Natural killer cell (primary cell): ENCODE results near the gene SLBP. TPM values are rescaled to one million over a fixed set of nuclear protein-coding genes. Genes with fewer than 3 reads are reported as not detected.

Experiments used
- ATAC-seq, 3 donors: fragments of 150-1000 bp in 2 of 3; fragments of 200-7000 bp in 1 of 3; cut with Tn5 transposase; 1 replicate in 1 of 3; 2 replicates in 2 of 3; pipeline ENCODE4 v1.10.0; 2021; ENCODE audit warnings: mild to moderate bottlenecking in 2 of 3, moderate library complexity in 2 of 3
- DNase-seq, 2 donors: peaks; one replicate each; pipeline versions ENCODE4 v3.0.0 to v3.0.0-alpha.2; 2013 to 2021; ENCODE audit warnings: mixed read lengths in 1 of 2
- H3K27ac ChIP-seq: one replicate; pipeline ENCODE4 v1.5.1; 2013; ENCODE audit warnings: mild to moderate bottlenecking, low read length
- H3K27me3 ChIP-seq: one replicate; pipeline ENCODE4 v1.6.1; 2013; ENCODE audit warnings: low read length; ENCODE audit not compliant: control insufficient read depth, insufficient read depth
- H3K36me3 ChIP-seq: one replicate; pipeline ENCODE4 v1.6.1; 2013; ENCODE audit warnings: low read length; ENCODE audit not compliant: control insufficient read depth, insufficient read depth
- H3K4me1 ChIP-seq: one replicate; pipeline ENCODE4 v1.6.1; 2013; ENCODE audit warnings: low read length; ENCODE audit not compliant: control insufficient read depth, insufficient read depth
- H3K4me3 ChIP-seq: one replicate; pipeline ENCODE4 v1.5.1; 2013; ENCODE audit warnings: low read length
- H3K9me3 ChIP-seq: one replicate; pipeline ENCODE4 v1.6.1; 2013; ENCODE audit warnings: low read length; ENCODE audit not compliant: control insufficient read depth, insufficient read depth
- H3K27ac Mint-ChIP-seq, 2 donors: one replicate each; pipeline ENCODE4 v1.8.0; 2022; ENCODE audit warnings: mild to moderate bottlenecking in 2 of 2, mixed read lengths in 2 of 2, moderate library complexity in 1 of 2
- H3K27me3 Mint-ChIP-seq, 2 donors: one replicate each; pipeline ENCODE4 v1.8.0; 2022; ENCODE audit warnings: low read depth in 2 of 2, mixed read lengths in 2 of 2
- H3K36me3 Mint-ChIP-seq: one replicate; pipeline ENCODE4 v1.8.0; 2022; ENCODE audit warnings: mixed read lengths
- H3K4me1 Mint-ChIP-seq, 2 donors: one replicate each; pipeline ENCODE4 v1.8.0; 2022; ENCODE audit warnings: mixed read lengths in 2 of 2
- H3K4me3 Mint-ChIP-seq: one replicate; pipeline ENCODE4 v1.8.0; 2022; ENCODE audit warnings: mild to moderate bottlenecking, moderate library complexity, mixed read lengths
- H3K9me3 Mint-ChIP-seq, 2 donors: one replicate each; pipeline ENCODE4 v1.8.0; 2022; ENCODE audit warnings: mixed read lengths in 2 of 2
- CTCF ChIP-seq: fragments of 200-600 bp; IDR thresholded peaks from one replicate; pipeline ENCODE4 v1.8.0; 2022; ENCODE audit warnings: antibody characterized with exemption
- WGBS: methylation state at CpG from one replicate; pipeline ENCODE4 v1.1.7; 2013; ENCODE audit warnings: missing lambda C conversion rate; ENCODE audit not compliant: insufficient coverage; 5-methylcytosine and 5-hydroxymethylcytosine counted together
- intact Hi-C: fragments of 100-400 bp; cut with micrococcal nuclease; formaldehyde crosslinking; loops from one replicate; pipeline ENCODE4 v1.14.2; 2022
- total RNA-seq, 4 donors: library from RNA; stranded (reverse); fragments of 120-200 nt in 1 of 4; gene quantifications; one replicate each; pipeline versions ENCODE4 v1.2.3 to v1.2.4, GENCODE V29; 2013 to 2022

SLBP gene
- total RNA-seq, 3 donors from 2014 or later (not counting 1 experiment from before 2014, with no cell fraction given), result 29.5 to 38.8 (median 38.6) TPM

- Histone ChIP-seq H3K27me3 (no peaks in the 10 kb centered on the region), H3K36me3 (no peaks in the 10 kb centered on the region), H3K4me3 (no peak overlapping the region), H3K9me3 (no peaks in the 10 kb centered on the region), H3K27ac (no peak overlapping the region), H3K4me1 (peaks cover 18% of the 10 kb centered on the region)
- H3K36me3 Mint-ChIP-seq, result no peaks in the 10 kb centered on the region
- no peaks in the 10 kb centered on the region for H3K9me3 Mint-ChIP-seq
- no peaks in the 10 kb centered on the region for H3K27me3 Mint-ChIP-seq
- ATAC-seq (no peak), DNase-seq (no peak)
- intact Hi-C loops, result no loop called here
- no peaks in the 10 kb centered on the region for H3K4me1 Mint-ChIP-seq
- no peak overlapping the region for H3K27ac Mint-ChIP-seq
- no peak for TF ChIP-seq CTCF
- no peak overlapping the region for H3K4me3 Mint-ChIP-seq
- WGBS, result 83% methylated on average over 17 of the region's 17 CpGs
Measured at GRCh38 chr4:1755297-1755696, 43.2 kb upstream of the SLBP start.

DNA sequence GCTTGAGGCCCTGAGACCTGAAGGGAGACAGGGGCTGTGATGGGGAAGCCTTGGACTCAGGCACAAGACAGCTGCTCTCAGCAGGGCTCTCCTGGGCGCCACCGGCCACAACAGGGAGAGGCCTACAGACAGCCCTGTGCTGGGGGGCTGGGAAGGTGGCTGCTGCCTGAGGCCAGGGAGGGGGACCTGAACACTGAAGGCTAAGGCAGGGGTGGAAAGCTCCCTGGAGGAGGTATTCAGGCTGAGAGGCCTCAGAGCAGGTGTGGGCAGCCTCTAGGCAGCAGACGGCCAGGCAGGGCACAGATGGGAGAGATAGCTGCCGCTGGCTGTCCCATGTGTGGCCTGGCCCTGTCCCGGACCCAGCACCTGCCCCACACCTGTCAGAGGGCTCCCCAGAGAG, 42.2 kb upstream of the SLBP start:
- Mint-ChIP-seq H3K27ac (no peak overlapping the region), H3K9me3 (no peaks in the 10 kb centered on the region), H3K4me3 (no peak overlapping the region), H3K36me3 (no peaks in the 10 kb centered on the region), H3K4me1 (no peaks in the 10 kb centered on the region), H3K27me3 (no peaks in the 10 kb centered on the region)
- WGBS, result 62% methylated on average over 5 of the region's 5 CpGs
- intact Hi-C loops, result no loop called here
- no peaks in the 10 kb centered on the region for H3K36me3 ChIP-seq
- H3K4me1 ChIP-seq, result peaks cover 18% of the 10 kb centered on the region
- no peaks in the 10 kb centered on the region for H3K9me3 ChIP-seq
- TF ChIP-seq CTCF, result no peak
- no peaks in the 10 kb centered on the region for H3K27me3 ChIP-seq
- DNase-seq (no peak), ATAC-seq (no peak)
- H3K27ac ChIP-seq, result no peak overlapping the region
- H3K4me3 ChIP-seq, result no peak overlapping the region

DNA sequence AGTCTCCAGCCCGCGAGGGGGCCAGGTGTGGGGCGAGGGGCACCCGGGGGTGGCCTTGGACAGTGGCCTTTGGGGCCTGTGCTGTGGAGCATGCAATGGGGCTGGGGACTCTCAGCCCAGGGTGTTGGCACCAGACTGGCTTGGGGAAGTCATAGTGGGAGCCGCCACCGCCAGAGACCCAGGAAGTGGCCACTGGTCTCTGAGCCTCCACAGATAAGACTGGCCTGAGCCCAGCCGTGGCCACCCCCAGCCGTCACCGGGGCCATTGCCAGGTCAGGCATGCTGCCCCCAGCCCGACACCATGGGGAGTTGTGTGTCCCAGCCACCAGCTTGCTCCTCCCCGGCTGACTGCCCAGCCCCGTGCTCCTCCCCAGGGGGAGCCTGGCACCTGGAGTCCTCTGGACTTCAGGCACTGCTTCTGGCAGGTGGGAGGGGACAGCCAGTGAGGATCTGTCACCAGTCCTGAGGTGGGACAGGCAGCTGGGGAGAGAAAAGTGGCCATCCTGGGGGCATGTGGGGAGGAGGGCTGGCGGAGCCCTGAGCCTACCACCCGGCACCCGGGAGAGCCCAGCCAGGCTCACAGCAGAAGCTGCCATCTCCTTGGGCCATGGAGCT, 41.7 kb upstream of the SLBP start:
- H3K27me3 Mint-ChIP-seq, result no peaks in the 10 kb centered on the region
- H3K4me3 Mint-ChIP-seq, result no peak overlapping the region
- Histone ChIP-seq H3K9me3 (no peaks in the 10 kb centered on the region), H3K4me1 (peaks cover 18% of the 10 kb centered on the region), H3K27me3 (no peaks in the 10 kb centered on the region), H3K4me3 (no peak overlapping the region), H3K36me3 (no peaks in the 10 kb centered on the region), H3K27ac (no peak overlapping the region)
- no peak for DNase-seq
- no peak overlapping the region for H3K27ac Mint-ChIP-seq
- no peaks in the 10 kb centered on the region for H3K9me3 Mint-ChIP-seq
- H3K36me3 Mint-ChIP-seq, result no peaks in the 10 kb centered on the region
- TF ChIP-seq CTCF, result no peak
- no peaks in the 10 kb centered on the region for H3K4me1 Mint-ChIP-seq
- no peak for ATAC-seq
- 72% methylated on average over 15 of the region's 15 CpGs for WGBS
- intact Hi-C loops, result no loop called here

DNA sequence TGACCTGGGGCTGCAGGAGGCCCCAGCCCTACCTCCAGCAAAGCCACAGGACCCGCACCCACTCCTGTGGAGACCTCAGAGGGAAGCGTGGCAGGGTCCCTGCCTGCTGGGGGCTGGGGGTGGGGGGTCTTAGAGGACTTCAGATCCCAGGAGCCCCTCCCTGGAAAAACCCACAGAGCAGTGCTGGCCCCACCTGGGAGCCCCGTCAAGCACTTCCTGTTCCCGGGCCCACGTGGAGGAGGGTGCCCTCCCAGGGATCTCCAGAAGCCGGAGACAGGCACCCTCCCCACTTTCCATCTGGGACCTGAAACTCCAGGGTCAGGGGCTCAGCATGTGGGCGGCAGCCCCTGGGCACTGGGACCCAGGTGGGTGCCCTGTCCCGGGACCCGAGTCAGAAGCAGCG, 41.2 kb upstream of the SLBP start:
- H3K4me1 ChIP-seq, result peaks cover 22% of the 10 kb centered on the region
- intact Hi-C loops, result no loop called here
- no peaks in the 10 kb centered on the region for H3K27me3 Mint-ChIP-seq
- no peaks in the 10 kb centered on the region for H3K9me3 Mint-ChIP-seq
- no peak overlapping the region for H3K4me3 Mint-ChIP-seq
- no peaks in the 10 kb centered on the region for H3K9me3 ChIP-seq
- H3K27me3 ChIP-seq, result no peaks in the 10 kb centered on the region
- H3K4me3 ChIP-seq, result no peak overlapping the region
- ATAC-seq (no peak), DNase-seq (no peak)
- H3K27ac Mint-ChIP-seq, result no peak overlapping the region
- WGBS, result 64% methylated on average over 10 of the region's 10 CpGs
- H3K4me1 Mint-ChIP-seq, result no peaks in the 10 kb centered on the region
- no peak for TF ChIP-seq CTCF
- no peaks in the 10 kb centered on the region for H3K36me3 ChIP-seq
- no peak overlapping the region for H3K27ac ChIP-seq
- H3K36me3 Mint-ChIP-seq, result no peaks in the 10 kb centered on the region
